ENCODE measurements around the gene LIMCH1.

The LIMCH1 gene

DNA sequence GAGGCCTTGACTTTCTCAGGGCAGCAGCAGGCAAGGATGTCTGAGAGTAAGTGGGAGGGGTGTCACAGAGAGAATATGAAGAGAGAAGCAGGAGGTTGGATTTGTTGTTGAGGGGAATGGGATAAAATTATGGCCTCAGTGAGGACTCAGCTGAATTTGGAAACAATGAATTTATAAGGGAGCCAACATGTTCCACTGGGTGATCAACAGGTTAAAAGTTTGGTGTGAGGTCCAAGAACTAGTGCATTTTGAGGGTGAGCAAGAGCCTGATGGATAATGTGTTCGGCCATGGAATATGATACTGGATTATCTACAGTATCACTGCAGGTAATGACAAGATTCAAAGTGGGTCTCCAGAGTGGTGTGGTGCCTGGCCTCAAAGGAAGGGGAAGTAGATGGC, 33.5 kb downstream of the LIMCH1 start:
- no peak overlapping the region for H3K4me3 ChIP-seq (ENCODE audit: low read length)
- H3K9ac ChIP-seq (ENCODE audit: low read length) = no peak overlapping the region
- peaks cover 23% of the 10 kb centered on the region for H3K27me3 ChIP-seq (ENCODE audit: low read depth, low read length)
- no peaks in the 10 kb centered on the region for H3K79me2 ChIP-seq (ENCODE audit: low read length)
- no peaks in the 10 kb centered on the region for H3K9me3 ChIP-seq (ENCODE audit: insufficient read depth, low read length)
- H3K4me1 ChIP-seq (ENCODE audit: low read length) = no peaks in the 10 kb centered on the region
- no peaks in the 10 kb centered on the region for H3K36me3 ChIP-seq (replicated peaks; ENCODE audit: low read depth, low read length)
- TF ChIP-seq EZH2phosphoT487 (IDR thresholded peaks at IDR 0.05; ENCODE audit: low read depth) = no peak
- TF ChIP-seq, protein P1, sequence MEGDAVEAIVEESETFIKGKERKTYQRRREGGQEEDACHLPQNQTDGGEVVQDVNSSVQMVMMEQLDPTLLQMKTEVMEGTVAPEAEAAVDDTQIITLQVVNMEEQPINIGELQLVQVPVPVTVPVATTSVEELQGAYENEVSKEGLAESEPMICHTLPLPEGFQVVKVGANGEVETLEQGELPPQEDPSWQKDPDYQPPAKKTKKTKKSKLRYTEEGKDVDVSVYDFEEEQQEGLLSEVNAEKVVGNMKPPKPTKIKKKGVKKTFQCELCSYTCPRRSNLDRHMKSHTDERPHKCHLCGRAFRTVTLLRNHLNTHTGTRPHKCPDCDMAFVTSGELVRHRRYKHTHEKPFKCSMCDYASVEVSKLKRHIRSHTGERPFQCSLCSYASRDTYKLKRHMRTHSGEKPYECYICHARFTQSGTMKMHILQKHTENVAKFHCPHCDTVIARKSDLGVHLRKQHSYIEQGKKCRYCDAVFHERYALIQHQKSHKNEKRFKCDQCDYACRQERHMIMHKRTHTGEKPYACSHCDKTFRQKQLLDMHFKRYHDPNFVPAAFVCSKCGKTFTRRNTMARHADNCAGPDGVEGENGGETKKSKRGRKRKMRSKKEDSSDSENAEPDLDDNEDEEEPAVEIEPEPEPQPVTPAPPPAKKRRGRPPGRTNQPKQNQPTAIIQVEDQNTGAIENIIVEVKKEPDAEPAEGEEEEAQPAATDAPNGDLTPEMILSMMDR (IDR thresholded peaks at IDR 0.05; ENCODE audit: low read depth, low read length) = no peak
- no peak overlapping the region for H2AFZ ChIP-seq (ENCODE audit: low read depth, low read length)
- no peaks in the 10 kb centered on the region for H4K20me1 ChIP-seq (ENCODE audit: insufficient read depth, low read length)
- H3K27ac ChIP-seq (ENCODE audit: low read length) = no peak overlapping the region
- H3K4me2 ChIP-seq (ENCODE audit: low read length) = no peak overlapping the region

DNA sequence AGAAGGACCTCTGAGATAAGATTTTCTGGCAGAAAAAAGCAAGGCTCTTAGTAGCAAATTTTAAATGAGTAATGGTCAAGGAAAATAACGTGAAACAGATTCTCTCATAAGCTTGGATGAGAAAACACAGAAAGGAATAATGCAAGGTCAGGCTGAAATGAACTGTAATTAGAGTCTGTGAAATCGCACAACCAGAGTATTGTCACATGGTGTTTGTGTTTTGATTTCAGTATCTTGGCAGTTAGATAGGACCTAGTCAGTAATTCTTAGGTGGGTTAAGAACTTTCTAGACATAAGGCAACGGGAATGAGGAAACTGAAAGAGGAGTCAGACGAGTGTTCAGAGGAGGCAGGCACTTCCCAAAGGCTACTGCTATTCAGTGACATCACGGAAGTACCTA, 34.6 kb downstream of the LIMCH1 start:
- Histone ChIP-seq H3K4me1 (ENCODE audit: low read length) (no peaks in the 10 kb centered on the region), H3K9me3 (ENCODE audit: insufficient read depth, low read length) (no peaks in the 10 kb centered on the region), H4K20me1 (ENCODE audit: insufficient read depth, low read length) (no peaks in the 10 kb centered on the region), H3K27me3 (ENCODE audit: low read depth, low read length) (peaks cover 23% of the 10 kb centered on the region), H3K4me3 (ENCODE audit: low read length) (no peak overlapping the region), H3K9ac (ENCODE audit: low read length) (no peak overlapping the region), H3K79me2 (ENCODE audit: low read length) (no peaks in the 10 kb centered on the region), H3K4me2 (ENCODE audit: low read length) (no peak overlapping the region), H3K36me3 (replicated peaks; ENCODE audit: low read depth, low read length) (no peaks in the 10 kb centered on the region), H2AFZ (ENCODE audit: low read depth, low read length) (no peak overlapping the region), H3K27ac (ENCODE audit: low read length) (no peak overlapping the region)
- TF ChIP-seq, protein P1 (IDR thresholded peaks at IDR 0.05; ENCODE audit: low read depth, low read length) = no peak
- TF ChIP-seq EZH2phosphoT487 (IDR thresholded peaks at IDR 0.05; ENCODE audit: low read depth) = no peak

DNA sequence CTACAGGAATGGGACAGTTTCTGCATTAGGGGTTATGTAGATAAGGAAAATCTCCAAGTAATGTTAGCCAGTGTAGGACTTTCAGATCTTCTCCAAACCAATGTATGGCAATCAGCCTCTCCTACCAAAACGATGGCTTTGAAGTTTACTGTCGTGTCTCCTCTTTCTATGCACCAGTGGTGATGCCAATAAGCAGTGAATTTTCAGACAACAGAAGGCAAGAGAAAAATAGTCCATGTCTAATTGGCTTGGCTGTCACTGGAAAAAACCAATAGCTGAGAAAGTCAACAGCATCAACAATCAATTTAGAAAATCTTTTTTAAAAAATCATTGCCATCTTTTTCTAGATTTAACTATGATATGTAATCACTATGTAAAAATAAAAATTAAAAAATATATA, 35.0 kb downstream of the LIMCH1 start:
- no peak overlapping the region for H3K4me2 ChIP-seq (ENCODE audit: low read length)
- H3K27ac ChIP-seq (ENCODE audit: low read length) = no peak overlapping the region
- H4K20me1 ChIP-seq (ENCODE audit: insufficient read depth, low read length) = no peaks in the 10 kb centered on the region

DNA sequence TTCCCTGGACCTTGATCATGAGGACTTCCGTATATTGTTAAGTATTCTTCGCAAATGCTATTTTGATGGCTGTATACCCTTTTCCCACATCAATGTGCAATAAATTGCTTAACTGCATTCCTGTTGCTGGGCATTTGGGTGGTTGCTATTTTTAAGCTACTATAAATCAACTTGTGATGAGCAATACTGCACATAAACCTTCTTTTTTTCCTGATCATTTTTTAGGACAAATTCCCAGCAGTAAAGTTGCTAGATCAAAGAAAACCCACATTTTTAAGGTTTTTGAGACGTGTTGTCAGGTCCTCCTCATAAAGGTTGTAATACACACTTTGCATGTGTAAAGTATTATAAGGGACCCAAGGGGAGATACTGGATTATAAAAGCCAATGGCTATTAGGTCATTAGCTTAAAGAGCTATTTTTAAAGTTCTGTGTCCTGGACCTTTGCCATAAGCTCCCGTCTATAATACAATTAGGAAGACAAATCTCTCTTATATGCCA, 35.6 kb downstream of the LIMCH1 start:
- H2AFZ ChIP-seq (ENCODE audit: low read depth, low read length) = no peak overlapping the region
- no peak overlapping the region for H3K9ac ChIP-seq (ENCODE audit: low read length)
- no peaks in the 10 kb centered on the region for H3K79me2 ChIP-seq (ENCODE audit: low read length)
- no peaks in the 10 kb centered on the region for H3K36me3 ChIP-seq (replicated peaks; ENCODE audit: low read depth, low read length)
- no peaks in the 10 kb centered on the region for H3K4me1 ChIP-seq (ENCODE audit: low read length)
- TF ChIP-seq EZH2phosphoT487 (IDR thresholded peaks at IDR 0.05; ENCODE audit: low read depth) = no peak
- TF ChIP-seq, protein P1 (IDR thresholded peaks at IDR 0.05; ENCODE audit: low read depth, low read length) = no peak
- no peak overlapping the region for H3K4me3 ChIP-seq (ENCODE audit: low read length)
- peaks cover 23% of the 10 kb centered on the region for H3K27me3 ChIP-seq (ENCODE audit: low read depth, low read length)
- H3K4me2 ChIP-seq (ENCODE audit: low read length) = no peak overlapping the region
- H4K20me1 ChIP-seq (ENCODE audit: insufficient read depth, low read length) = no peaks in the 10 kb centered on the region
- H3K27ac ChIP-seq (ENCODE audit: low read length) = no peak overlapping the region
- no peaks in the 10 kb centered on the region for H3K9me3 ChIP-seq (ENCODE audit: insufficient read depth, low read length)

More for the DNA sequence above, 35.0 kb downstream of the LIMCH1 start:
- no peaks in the 10 kb centered on the region for H3K9me3 ChIP-seq (ENCODE audit: insufficient read depth, low read length)
- no peak overlapping the region for H2AFZ ChIP-seq (ENCODE audit: low read depth, low read length)
- no peak overlapping the region for H3K9ac ChIP-seq (ENCODE audit: low read length)
- H3K36me3 ChIP-seq (replicated peaks; ENCODE audit: low read depth, low read length) = no peaks in the 10 kb centered on the region
- no peaks in the 10 kb centered on the region for H3K79me2 ChIP-seq (ENCODE audit: low read length)
- no peak overlapping the region for H3K4me3 ChIP-seq (ENCODE audit: low read length)
- peaks cover 23% of the 10 kb centered on the region for H3K27me3 ChIP-seq (ENCODE audit: low read depth, low read length)
- no peaks in the 10 kb centered on the region for H3K4me1 ChIP-seq (ENCODE audit: low read length)
- TF ChIP-seq EZH2phosphoT487 (IDR thresholded peaks at IDR 0.05; ENCODE audit: low read depth) = no peak
- TF ChIP-seq, protein P1 (IDR thresholded peaks at IDR 0.05; ENCODE audit: low read depth, low read length) = no peak
